GM20431 (cell line): ENCODE data around the gene MYBPC2.

Experiments
- in situ Hi-C: fragments of 300-500 bp; cut with MseI, MboI; formaldehyde crosslinking; loops from one replicate; pipeline ENCODE4 v1.15.0; 2020; ENCODE audit warnings: low sequenced_read_pairs; ENCODE audit not compliant: unreplicated experiment

Gene MYBPC2

DNA sequence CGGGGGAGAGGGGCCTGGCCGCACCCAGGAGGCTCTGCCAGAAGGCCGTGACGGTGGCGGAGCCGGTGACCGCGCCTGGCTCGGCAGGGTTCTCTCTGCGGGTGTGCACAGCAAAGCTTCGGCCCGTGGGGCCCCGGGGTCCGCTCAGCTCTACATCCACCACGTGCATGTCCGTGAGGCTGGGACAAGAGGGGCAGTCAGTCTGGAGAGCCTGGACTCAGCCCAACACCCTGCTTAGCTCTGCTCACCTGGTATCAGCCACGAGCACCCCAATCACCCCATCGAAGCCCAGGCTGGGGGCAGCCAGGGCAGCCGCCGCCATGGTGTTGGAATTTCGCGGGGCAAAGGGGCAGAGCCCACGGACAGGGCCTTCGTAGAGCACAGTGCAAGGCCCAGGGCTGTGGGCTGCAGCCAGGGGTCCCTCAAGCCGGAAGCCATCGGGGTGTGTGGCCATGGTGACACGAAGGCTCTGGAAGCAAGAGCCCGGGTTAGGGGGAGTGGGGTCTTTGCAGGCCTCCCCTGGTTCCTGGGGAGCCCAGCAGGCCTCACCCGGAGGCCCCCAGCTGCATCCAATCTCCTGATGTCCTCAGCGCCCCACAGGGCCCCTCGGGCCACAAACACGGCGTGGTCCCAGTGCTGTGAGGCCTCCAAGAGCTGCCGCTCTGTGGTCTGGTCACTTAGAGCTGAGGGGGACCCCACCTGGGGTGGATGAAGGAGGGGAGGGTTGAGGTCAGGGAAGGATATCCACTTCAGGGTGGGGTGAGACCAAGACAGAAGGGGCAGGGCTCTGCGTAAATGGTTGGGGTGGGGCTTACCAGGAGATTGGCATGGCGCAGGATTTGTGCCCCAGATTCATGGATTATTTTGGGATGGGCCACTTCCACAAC lies 79.7 kb downstream of the MYBPC2 start:
- in situ Hi-C loops: no loop called here

DNA sequence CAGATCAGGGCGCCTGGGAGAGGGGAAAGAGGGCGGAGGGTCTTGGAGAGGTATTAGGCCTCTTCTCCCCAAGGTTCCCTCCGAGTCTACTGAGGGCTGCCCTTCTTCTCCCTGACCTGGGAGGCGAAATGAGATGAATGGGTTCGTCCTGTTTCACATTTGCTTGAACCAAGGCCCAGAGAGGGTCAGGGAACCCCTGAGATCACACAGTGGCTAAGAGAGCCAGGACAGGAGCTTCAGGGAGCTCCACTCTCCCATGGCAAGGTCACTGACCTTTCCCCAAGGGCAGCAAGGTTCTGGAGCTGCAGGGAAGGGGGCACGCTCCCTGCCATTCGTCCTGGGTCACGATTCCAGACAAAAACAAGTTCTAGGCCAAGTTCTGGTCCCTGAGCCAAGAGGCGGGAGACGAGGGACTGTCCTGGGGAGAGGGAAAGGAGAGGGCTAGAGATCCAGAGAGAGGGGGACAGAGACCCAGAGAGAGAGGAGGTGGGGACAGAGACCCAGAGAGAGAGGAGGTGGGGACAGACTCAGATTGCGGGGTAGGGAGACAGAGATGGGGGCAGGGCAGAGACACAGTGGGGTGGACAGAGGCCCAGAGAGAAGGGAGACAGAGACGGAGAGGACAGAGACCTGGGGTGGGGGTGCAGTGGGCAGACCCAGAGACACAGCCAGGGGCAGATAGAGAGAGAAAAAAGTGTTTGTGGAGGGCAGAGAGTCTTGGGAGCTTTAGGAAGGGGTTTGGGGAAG lies 80.5 kb downstream of the MYBPC2 start:
- in situ Hi-C loops: no loop called here

DNA sequence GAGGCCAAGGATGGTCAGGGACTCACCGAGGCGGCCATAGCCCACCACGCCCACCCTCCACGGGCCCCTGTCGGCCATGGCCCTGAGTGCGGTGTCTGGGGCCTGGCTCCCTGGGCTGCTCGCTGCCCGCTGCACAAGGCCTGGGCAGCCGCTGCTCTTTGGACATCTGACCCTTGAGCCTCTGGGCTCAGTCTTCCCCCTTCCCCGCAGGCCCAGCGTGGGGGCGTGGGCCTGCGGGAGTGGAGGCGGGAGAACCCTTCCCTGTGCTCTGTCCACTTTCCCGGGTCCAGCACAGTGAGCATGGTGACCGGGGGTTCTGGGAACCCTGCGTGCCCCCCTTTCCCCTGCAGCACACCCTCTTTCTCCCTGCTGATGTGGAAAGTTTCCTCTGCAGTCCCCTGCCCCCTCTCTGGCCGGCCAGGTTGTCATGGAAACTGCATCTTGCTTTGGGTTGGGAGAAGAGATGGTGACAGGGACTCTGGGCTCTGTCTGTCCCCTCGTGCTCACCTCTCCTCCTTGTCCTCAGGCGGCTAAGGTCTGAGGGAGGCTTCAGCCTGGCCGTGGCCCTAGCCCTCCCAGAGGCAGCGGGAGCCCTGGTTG lies 81.2 kb downstream of the MYBPC2 start, which contains the start of gene ASPDH:
ASPDH (minus strand) TSS at position 168 of the 600 bp plus-strand sequence; CDS start at position 78, 90 bp downstream.
- in situ Hi-C loops: no loop called here

DNA sequence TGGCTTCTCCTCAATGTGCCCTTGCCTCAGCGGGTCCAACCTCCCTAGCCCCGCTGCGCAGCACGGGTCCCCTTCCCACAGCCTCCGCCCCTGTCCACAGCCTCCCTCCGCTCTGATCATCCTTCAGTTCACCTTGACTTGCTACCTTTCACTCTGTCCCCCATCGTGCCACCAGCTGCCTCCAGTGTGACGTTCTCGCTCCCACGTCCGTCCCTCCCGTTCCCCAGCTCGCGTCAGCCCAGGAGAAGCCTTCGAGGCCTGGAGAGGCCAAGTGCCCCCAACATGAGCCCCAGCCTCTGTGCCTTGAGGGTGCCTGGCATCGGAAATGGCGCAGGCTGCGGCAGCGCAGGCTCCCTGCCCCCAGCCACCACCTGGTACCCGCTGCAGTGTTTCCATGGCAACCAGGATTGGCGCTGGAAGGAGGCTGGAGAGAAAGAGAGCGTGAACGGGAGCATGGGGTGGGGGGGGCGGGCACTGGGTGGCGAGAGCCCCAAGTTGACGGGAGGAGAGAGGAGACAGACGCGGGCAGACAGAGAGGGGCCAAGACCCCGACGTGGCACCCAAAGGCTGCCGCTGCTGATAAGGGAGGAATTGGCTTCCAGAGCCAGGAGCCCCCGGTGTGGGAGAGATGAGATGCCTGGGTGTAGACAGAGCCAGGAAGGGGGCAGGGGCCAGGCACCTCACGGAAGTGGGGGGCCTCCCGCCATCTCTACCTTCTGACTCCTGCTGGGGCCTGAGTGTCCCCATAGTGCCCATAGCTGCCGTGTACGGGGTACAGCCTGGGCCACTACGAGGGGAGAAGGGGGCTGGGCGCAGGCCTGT lies 81.9 kb downstream of the MYBPC2 start:
- in situ Hi-C loops: no loop called here

DNA sequence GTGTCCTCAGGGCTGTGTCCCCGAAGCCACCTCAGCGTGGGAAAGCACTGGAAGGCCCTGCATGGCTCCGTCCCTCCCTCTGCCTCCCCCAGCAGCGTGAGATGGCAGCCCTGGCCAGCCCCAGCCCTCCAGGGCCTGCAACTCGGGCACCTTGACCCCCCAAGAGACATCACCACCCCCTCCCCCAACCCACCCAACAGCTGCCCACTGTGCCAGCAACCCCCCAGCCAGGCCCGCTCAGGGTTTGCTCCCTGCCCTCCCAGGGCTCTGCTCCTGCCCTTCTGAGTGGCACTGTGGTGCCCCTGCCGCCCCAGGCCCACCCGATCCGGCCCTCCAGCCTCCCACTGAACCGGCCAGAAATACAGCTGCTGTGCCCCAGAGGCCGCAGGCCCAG lies 82.5 kb downstream of the MYBPC2 start:
- in situ Hi-C loops: no loop called here
